Activated CD8-positive, alpha-beta memory T cell treated with anti-CD3 and anti-CD28 coated beads, Interleukin-2, amount 10 ng/mL, durations not matched to agents 7 days and 5 days (primary cell): Measurements from ENCODE around the gene UPK3BL2. TPM values are rescaled to one million over a fixed set of nuclear protein-coding genes. Genes with fewer than 3 reads are reported as not detected.
"Not testable (repeated sequence)": the region's sequence is repeated elsewhere in the genome, so short reads cannot be mapped to it uniquely, and the experiment has no call there.

ENCODE experiments used
- ATAC-seq: fragments of 150-1000 bp; cut with Tn5 transposase; one replicate; pipeline ENCODE4 v1.10.0; 2021; ENCODE audit warnings: moderate library complexity
- CTCF ChIA-PET: fragments of 350-600 bp; sonication (Branson Sonifier 250); formaldehyde crosslinking; loops from one replicate; lab custom pipeline; 2021; ENCODE audit warnings: antibody characterized with exemption; lab: Charles Lee
- DNase-seq: peaks from one replicate; pipeline ENCODE4 v3.0.0-alpha.2; 2020
- H3K27ac Mint-ChIP-seq: one replicate; pipeline ENCODE4 v1.8.0; 2021; ENCODE audit warnings: mild to moderate bottlenecking, mixed read lengths
- H3K27me3 Mint-ChIP-seq: one replicate; pipeline ENCODE4 v1.8.0; 2021; ENCODE audit warnings: mixed read lengths
- H3K36me3 Mint-ChIP-seq: one replicate; pipeline ENCODE4 v1.8.0; 2021; ENCODE audit warnings: mild to moderate bottlenecking, mixed read lengths
- H3K4me1 Mint-ChIP-seq: one replicate; pipeline ENCODE4 v1.8.0; 2021; ENCODE audit warnings: mixed read lengths
- H3K4me3 Mint-ChIP-seq: one replicate; pipeline ENCODE4 v1.8.0; 2021; ENCODE audit warnings: mild to moderate bottlenecking, moderate library complexity, mixed read lengths
- H3K9me3 Mint-ChIP-seq: one replicate; pipeline ENCODE4 v1.8.0; 2022; ENCODE audit warnings: low read depth, mixed read lengths
- total RNA-seq, 2 experiments: library from RNA; stranded (reverse); gene quantifications; one replicate each; pipeline ENCODE4 v1.2.3, GENCODE V29; 2021

UPK3BL2 gene
- total RNA-seq, 2 experiments from 2014 or later, result 11.0 to 11.6 TPM

DNA sequence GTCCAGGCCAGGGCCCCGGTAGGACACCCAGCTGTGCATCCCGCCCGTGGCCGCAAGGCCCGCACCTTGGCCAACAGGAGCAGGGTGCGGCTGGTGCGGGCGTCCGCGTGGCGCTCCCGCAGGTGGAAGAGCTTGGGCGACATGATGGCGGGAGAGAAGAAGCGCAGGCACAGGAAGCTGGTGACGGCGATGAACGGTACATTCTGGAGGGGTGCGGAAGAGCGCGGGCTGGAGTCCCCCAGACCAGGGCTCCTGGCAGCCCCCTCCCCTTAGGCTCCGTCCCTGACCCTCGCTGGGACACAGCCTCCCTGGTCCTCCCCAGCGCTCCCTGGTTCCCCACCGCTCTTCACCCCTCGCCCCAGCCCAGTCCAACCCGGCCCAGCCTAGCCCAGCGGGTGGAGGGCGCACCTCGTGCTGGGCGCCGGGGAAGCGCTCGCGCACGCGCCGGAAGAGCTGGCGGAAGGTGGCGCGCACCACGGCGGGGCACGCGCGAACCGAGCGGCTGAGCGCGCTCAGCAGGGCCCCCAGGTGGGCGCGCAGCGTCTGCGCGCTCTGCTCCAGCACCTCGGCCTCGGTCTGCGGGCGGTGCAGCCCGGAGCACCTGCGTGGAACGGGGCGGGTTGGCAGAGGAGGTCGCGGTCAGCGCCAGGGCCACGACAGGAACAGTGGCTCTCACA, 48.9 kb downstream of the UPK3BL2 start:
- H3K27me3 Mint-ChIP-seq, H3K9me3 Mint-ChIP-seq, H3K4me3 Mint-ChIP-seq, H3K36me3 Mint-ChIP-seq, H3K4me1 Mint-ChIP-seq, H3K27ac Mint-ChIP-seq, DNase-seq, CTCF ChIA-PET: not testable (repeated sequence)
- peak; percentile 80 for ATAC-seq

DNA sequence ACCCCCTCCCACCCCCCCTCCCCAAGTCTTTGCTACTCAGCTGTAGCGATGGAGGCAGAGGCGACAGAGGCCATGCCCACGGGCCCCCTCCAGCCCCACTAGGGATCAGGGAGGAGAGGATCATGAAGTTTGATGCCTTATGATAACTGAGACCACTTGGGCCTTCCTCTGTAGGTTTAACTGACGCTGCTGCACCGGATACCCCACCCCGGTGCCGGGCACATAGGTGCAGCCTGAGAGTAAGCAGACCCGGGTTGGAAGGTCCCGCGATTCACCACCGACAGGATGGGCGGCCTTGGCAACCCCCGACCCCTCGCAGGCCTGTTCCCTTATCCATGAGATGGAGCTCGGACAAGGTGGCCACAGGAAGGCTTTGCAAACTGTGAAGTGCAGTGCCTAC, 49.5 kb downstream of the UPK3BL2 start:
- H3K27ac Mint-ChIP-seq, H3K27me3 Mint-ChIP-seq, H3K9me3 Mint-ChIP-seq, H3K36me3 Mint-ChIP-seq, DNase-seq, H3K4me1 Mint-ChIP-seq, CTCF ChIA-PET, H3K4me3 Mint-ChIP-seq: not testable (repeated sequence)
- peak; percentile 5 for ATAC-seq

DNA sequence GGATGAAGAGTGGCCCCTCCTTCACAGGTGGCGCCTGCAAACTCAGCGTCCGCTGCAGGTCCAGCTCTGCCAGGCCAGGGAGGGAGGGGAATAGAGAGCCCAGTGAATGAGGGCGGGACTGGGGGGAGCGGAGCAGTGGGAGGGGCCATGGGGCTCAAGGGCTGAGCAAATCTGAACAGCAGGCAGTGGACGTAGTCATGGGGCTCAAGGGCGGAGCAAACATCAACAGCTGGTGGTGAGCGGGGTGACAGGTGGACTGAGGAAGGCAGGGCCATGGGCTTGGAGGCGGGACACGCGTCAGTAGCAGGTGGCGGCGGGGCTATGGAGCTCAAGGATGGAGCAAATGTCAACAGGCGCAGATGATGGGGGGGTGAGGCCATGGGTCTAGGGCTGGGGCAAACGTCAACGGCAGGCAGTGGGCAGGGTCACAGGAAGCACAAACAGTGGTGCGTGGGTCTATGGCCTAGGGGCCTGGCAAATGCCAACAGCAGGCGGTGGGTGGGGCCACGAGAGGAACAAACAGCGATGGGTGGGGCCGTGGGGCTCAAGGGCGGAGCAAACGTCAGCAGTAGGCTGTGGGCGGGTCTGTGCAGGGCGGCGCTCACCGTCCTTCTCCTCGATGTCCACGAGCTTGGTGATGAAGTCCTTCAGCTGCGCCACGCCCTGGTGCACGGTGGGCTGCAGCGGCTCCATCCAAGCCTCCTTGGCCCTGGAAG, 50.1 kb downstream of the UPK3BL2 start:
- H3K27me3 Mint-ChIP-seq, DNase-seq, H3K27ac Mint-ChIP-seq, H3K4me3 Mint-ChIP-seq, H3K4me1 Mint-ChIP-seq, H3K36me3 Mint-ChIP-seq, H3K9me3 Mint-ChIP-seq, CTCF ChIA-PET: not testable (repeated sequence)
- peak; percentile 63 for ATAC-seq

DNA sequence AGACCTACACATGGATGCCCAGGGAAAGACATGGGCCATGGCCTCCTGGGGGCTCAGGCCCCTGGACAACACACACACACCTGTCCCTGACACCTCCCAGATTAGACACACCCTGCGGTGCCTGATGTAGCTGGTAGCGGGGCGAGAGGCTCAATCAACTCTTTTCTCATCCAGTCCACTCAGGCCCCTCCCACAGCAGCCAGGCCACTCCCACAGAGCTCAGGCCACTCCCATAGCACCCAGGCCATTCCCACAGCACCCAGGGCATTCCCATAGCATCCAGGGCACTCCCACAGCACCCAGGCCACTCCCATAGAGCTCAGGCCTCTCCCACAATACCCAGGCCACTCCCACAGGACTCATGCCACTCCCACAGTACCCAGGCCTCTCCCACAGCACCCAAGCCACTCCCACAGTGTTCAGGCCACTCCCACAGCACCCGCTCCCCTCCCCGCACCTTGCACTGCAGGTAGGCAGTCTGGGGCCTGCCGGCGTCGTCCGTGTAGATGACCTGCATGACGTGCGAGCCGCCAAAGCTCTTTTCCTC, 52.9 kb downstream of the UPK3BL2 start:
- H3K4me1 Mint-ChIP-seq, H3K27me3 Mint-ChIP-seq, H3K9me3 Mint-ChIP-seq, CTCF ChIA-PET, H3K27ac Mint-ChIP-seq, H3K4me3 Mint-ChIP-seq, H3K36me3 Mint-ChIP-seq: not testable (repeated sequence)
- DNase-seq (peak; percentile 67), ATAC-seq (peak; percentile 49)

Other genes starting within 250 kb of the UPK3BL2 start
- gene SPDYE6, start 187.3 kb downstream of the UPK3BL2 start, total RNA-seq, result not detected
- gene PRKRIP1, start 147.3 kb downstream of the UPK3BL2 start, total RNA-seq, result 10 to 100 TPM; 22.2 to 34.5 TPM
- gene ORAI2, start 110.1 kb downstream of the UPK3BL2 start, total RNA-seq, result 10 to 100 TPM; 58.1 to 73.7 TPM
- gene ALKBH4, start 78.8 kb downstream of the UPK3BL2 start, total RNA-seq, result 10 to 100 TPM; 11.2 to 14.6 TPM
- 10 to 100 TPM; 20.6 to 24.0 TPM for gene LRWD1, start 78.7 kb downstream of the UPK3BL2 start, total RNA-seq
- 10 to 100 TPM; 52.9 to 56.7 TPM for gene POLR2J, start 64.8 kb downstream of the UPK3BL2 start, total RNA-seq
- 10 to 100 TPM; 14.8 to 16.7 TPM for gene RASA4B, start 25.9 kb downstream of the UPK3BL2 start, total RNA-seq
- under 1 TPM in 1 of 2 experiments, not detected in 1; 0.29 TPM for gene SPDYE2, start 7.5 kb upstream of the UPK3BL2 start, total RNA-seq
- 10 to 100 TPM; 35.4 to 51.0 TPM for gene POLR2J3, start 28.9 kb upstream of the UPK3BL2 start, total RNA-seq
- 10 to 100 TPM; 29.2 to 39.3 TPM for gene RASA4, start 73.1 kb upstream of the UPK3BL2 start, total RNA-seq
- 10 to 100 TPM; 20.8 to 30.7 TPM for gene UPK3BL1, start 99.1 kb upstream of the UPK3BL2 start, total RNA-seq
- not detected for gene SPDYE2B, start 106.6 kb upstream of the UPK3BL2 start, total RNA-seq
- gene POLR2J2, start 128.0 kb upstream of the UPK3BL2 start, total RNA-seq, result 10 to 100 TPM; 15.4 to 15.7 TPM
- gene FAM185A, start 205.3 kb upstream of the UPK3BL2 start, total RNA-seq, result 10 to 100 TPM in 1 of 2 experiments, 1 to 10 TPM in 1; 9.8 to 10.8 TPM